BE2C (cell line): ENCODE results near the gene RFT1.

Experiments
- DNase-seq: peaks from one replicate; pipeline ENCODE4 v3.0.0-alpha.2; 2020
- H3K27me3 ChIP-seq: fragments of 250-450 bp; sonication (Bioruptor Pico); 2 replicates; pipeline ENCODE4 v1.5.1; 2020; ENCODE audit warnings: mild to moderate bottlenecking
- H3K36me3 ChIP-seq: fragments of 250-450 bp; sonication (Bioruptor Pico); 2 replicates; pipeline ENCODE4 v1.5.1; 2020; ENCODE audit warnings: mild to moderate bottlenecking
- H3K4me1 ChIP-seq: fragments of 250-450 bp; sonication (Bioruptor Pico); 2 replicates; pipeline ENCODE4 v1.5.1; 2020
- H3K4me3 ChIP-seq: 2 replicates; pipeline ENCODE4 v1.5.1; 2011; ENCODE audit warnings: low read depth, low read length
- H3K9me3 ChIP-seq: fragments of 250-450 bp; sonication (Bioruptor Pico); 2 replicates; pipeline ENCODE4 v1.5.1; 2020
- TF ChIP-seq, protein P1 (sequence below): IDR thresholded peaks from 2 replicates; pipeline ENCODE4 v1.5.1; 2012; ENCODE audit warnings: mild to moderate bottlenecking, low read depth, low read length

The RFT1 gene

DNA sequence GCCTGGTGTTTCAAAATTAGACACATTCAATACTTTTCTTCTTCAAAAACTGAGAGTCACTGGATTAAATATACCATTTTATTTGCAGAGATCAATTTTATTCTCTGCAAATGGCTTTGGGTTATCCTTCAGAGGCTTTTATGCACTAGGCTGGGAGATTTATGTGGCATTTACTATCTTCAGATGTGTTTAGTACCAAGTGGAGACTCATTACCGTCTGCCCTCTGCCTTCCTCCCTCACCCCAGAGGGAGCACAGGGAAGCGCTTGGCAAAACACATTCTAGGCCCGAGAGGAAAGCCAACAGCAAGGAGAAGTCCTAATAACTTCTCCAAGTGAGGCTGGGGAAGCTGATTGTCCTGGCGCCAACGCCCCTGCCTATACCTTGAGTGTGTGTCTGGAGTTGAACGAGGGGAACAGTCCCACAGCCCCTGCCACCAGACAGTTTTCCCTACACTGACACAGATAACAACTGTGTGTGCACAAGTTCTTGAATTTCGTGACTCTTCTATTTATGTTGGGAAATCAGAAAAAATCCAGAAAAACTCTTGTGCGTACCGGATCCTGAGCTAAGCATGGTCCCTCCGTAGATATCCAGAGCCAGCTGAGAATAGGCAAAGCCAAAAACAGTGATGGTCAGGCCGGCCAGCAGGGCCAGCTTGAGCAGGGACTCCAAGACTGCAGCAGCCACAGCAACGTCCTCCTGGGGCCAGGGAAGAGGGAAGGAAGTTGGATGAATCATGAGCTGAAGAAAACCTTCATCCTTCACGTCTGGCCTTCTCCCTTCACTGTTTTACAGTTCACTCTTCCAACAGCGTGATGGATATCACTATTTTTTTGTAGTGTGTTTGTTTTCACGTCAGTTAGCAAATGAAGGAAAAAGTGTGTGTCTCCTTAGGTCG lies 26.6 kb downstream of the RFT1 start:
- no peak for DNase-seq
- Histone ChIP-seq H3K27me3 (no peaks in the 10 kb centered on the region), H3K36me3 (no peaks in the 10 kb centered on the region), H3K9me3 (no peaks in the 10 kb centered on the region), H3K4me3 (no peak overlapping the region), H3K4me1 (no peaks in the 10 kb centered on the region)
- TF ChIP-seq, protein P1, sequence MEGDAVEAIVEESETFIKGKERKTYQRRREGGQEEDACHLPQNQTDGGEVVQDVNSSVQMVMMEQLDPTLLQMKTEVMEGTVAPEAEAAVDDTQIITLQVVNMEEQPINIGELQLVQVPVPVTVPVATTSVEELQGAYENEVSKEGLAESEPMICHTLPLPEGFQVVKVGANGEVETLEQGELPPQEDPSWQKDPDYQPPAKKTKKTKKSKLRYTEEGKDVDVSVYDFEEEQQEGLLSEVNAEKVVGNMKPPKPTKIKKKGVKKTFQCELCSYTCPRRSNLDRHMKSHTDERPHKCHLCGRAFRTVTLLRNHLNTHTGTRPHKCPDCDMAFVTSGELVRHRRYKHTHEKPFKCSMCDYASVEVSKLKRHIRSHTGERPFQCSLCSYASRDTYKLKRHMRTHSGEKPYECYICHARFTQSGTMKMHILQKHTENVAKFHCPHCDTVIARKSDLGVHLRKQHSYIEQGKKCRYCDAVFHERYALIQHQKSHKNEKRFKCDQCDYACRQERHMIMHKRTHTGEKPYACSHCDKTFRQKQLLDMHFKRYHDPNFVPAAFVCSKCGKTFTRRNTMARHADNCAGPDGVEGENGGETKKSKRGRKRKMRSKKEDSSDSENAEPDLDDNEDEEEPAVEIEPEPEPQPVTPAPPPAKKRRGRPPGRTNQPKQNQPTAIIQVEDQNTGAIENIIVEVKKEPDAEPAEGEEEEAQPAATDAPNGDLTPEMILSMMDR = no peak

DNA sequence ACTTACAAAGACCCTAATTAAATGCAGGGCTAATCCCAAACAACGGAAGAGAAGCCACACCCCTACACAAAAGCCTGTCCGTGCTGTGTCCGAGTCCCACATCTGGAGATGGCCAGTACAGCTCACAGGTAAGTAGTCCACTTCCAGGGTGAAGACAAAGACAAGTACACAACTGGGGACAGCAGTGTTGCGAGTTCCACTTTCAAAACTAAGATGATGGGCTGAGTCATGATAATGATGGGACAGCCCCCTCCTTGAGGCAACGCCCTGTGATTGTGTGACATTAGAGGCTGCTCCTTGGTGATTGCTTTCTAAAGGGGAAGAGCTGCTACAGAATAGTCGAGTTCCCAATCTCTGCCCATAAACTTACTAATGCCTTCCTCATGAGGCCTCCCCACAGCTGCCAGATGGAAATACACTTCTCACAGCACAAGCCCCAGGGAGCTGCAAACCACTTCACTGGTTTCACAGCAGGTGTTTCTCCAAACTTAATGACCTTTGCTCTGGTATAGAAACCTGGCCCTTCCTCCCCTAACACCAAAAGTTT lies 27.6 kb downstream of the RFT1 start:
- Histone ChIP-seq H3K9me3 (no peaks in the 10 kb centered on the region), H3K27me3 (no peaks in the 10 kb centered on the region), H3K4me3 (no peak overlapping the region), H3K36me3 (no peaks in the 10 kb centered on the region), H3K4me1 (no peaks in the 10 kb centered on the region)
- TF ChIP-seq, protein P1 = no peak
- DNase-seq = no peak

DNA sequence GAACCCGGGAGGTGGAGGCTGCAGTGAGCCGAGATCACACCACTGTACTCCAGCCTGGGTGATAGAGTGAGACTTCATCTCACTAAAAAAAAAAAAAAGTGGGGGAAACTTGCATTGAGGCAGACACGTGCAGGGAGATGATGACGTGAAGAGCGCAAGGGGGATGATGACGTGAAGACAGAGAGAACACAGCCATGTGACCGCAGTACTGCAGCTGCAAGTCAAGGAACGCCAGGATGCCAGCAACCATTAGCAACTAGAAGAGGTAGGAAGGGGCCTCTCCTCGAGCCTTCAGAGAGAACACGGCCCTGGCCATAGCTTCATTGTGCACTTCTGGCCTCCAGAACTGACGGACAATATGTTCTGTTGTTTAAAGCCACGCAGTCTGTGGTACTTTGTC lies 28.3 kb downstream of the RFT1 start:
- Histone ChIP-seq H3K9me3 (no peaks in the 10 kb centered on the region), H3K27me3 (no peaks in the 10 kb centered on the region), H3K4me1 (no peaks in the 10 kb centered on the region), H3K36me3 (no peaks in the 10 kb centered on the region), H3K4me3 (no peak overlapping the region)
- no peak for DNase-seq
- TF ChIP-seq, protein P1 = no peak

DNA sequence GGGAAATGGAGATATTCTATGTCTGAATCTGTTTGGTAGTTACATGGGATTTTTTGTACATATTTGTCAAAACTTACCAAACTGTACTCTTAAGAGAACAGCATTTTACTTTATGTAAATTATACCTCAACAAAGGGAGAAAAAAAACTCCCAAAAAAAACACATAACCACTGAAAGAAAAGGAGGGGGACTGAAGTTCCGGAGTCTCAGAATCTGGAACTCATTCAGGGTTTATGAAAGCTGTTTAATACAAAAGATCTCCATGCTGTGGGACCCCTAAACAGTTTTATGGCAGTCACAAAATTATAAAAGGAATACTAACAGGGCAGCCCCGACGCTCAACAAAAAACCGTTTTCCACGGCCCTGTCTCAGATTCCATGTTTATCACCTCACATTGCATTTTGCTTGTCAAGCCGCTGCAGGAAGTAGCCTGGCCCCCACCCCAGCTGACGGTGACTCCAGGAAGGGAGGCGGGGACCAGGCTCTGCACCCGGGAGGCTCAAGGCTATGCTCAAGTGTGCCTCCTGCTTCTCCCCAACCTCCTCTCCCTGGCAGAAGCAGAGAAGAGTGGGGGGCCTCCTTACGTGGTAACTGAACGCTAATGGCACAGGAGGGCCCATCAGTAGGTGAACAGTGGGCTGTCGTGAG lies 29.3 kb downstream of the RFT1 start:
- TF ChIP-seq, protein P1 = no peak
- H3K4me1 ChIP-seq = no peaks in the 10 kb centered on the region

DNA sequence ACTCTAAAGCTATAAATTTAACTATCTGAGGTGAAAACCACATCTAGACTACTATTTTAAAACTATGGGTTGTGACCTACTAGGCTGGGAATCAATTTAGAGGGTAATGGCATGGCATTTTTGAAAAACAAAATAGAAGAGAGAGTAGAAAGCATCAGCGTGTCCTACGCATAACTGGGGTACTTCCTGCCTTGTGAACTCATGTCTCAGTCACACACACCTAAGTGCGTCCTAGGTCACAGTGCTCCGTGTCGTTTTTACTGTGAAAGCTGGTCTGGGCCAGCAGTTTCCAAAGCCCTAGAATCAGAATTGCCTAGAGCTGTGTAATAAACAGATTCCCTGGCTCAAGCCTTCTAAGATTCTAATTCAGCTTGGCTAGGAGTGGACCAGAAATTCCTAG lies 32.3 kb downstream of the RFT1 start:
- Histone ChIP-seq H3K4me3 (no peak overlapping the region), H3K9me3 (no peaks in the 10 kb centered on the region), H3K4me1 (no peaks in the 10 kb centered on the region), H3K36me3 (no peaks in the 10 kb centered on the region), H3K27me3 (no peaks in the 10 kb centered on the region)
- TF ChIP-seq, protein P1 = no peak
- DNase-seq = no peak

More for the DNA sequence above, 29.3 kb downstream of the RFT1 start:
- Histone ChIP-seq H3K9me3 (no peaks in the 10 kb centered on the region), H3K36me3 (no peaks in the 10 kb centered on the region), H3K4me3 (no peak overlapping the region), H3K27me3 (no peaks in the 10 kb centered on the region)
- no peak for DNase-seq

DNA sequence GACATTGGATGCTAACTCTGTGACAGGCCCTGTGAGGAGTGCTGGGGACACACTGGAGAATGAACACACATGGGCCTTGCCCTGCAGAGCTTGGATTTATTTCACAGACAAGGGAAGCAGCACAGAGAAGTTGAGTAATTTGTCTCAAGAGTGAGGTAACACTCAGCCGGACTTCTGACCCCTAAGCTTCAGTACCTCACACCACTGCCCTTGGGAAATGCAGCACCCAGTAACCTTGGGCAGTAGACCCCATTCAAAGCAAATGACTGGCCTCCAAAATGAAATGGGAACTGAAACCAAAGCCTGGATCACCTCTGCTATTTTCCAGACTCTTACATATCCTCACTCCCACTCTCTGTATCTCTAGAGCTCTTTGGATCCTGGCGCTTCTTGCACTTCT lies 37.3 kb downstream of the RFT1 start:
- Histone ChIP-seq H3K9me3 (no peaks in the 10 kb centered on the region), H3K27me3 (no peaks in the 10 kb centered on the region), H3K4me3 (no peak overlapping the region), H3K4me1 (no peaks in the 10 kb centered on the region), H3K36me3 (no peaks in the 10 kb centered on the region)
- TF ChIP-seq, protein P1 = no peak
- DNase-seq = no peak
